NCI-H526 (cell line): ENCODE measurements around the gene UBXN11.
"Not testable (repeated sequence)": the region's sequence is repeated elsewhere in the genome, so short reads cannot be mapped to it uniquely, and the experiment has no call there.

Experiments used
- DNase-seq, 2 experiments: peaks; one replicate each; lab custom pipeline; 2025; lab: John Stamatoyannopoulos, UW

The UBXN11 gene

GRCh38 chr1:26336477-26337205 is 30.2 kb upstream of the UBXN11 start:
- peak; percentile 66 to 90 for DNase-seq

- peak in 1 of 2 experiments; percentile 47 for DNase-seq
These were observed 29.5 kb upstream of the UBXN11 start for GRCh38 chr1:26335774-26336476.

GRCh38 chr1:26333312-26333711 is 26.9 kb upstream of the UBXN11 start:
- not testable (repeated sequence) for DNase-seq

GRCh38 chr1:26330276-26330675 is 23.8 kb upstream of the UBXN11 start:
- DNase-seq: no peak

GRCh38 chr1:26329380-26329779 is 22.9 kb upstream of the UBXN11 start:
- not testable (repeated sequence) for DNase-seq

- no peak for DNase-seq
These were observed 22.2 kb upstream of the UBXN11 start for GRCh38 chr1:26328597-26328996.

GRCh38 chr1:26327956-26328362 is 21.5 kb upstream of the UBXN11 start:
- peak; percentile 52 to 77 for DNase-seq

GRCh38 chr1:26324550-26324949 is 18.1 kb upstream of the UBXN11 start:
- no peak for DNase-seq

GRCh38 chr1:26323382-26323781 is 16.9 kb upstream of the UBXN11 start:
- DNase-seq: no peak

GRCh38 chr1:26322042-26322331 is 15.6 kb upstream of the UBXN11 start:
- DNase-seq: no peak

- DNase-seq: peak; percentile 58 to 85
These were observed 15.0 kb upstream of the UBXN11 start for GRCh38 chr1:26321315-26322041.

GRCh38 chr1:26320896-26321295 is 14.5 kb upstream of the UBXN11 start:
- no peak for DNase-seq

GRCh38 chr1:26318338-26319064 is 12.1 kb upstream of the UBXN11 start:
- no peak for DNase-seq

GRCh38 chr1:26317612-26318337 is 11.3 kb upstream of the UBXN11 start, which contains the start of gene CD52:
TSS of gene CD52 (plus strand) at chr1:26317958. CDS start at chr1:26318018, 60 bp downstream.
- DNase-seq: no peak

GRCh38 chr1:26317146-26317545 is 10.7 kb upstream of the UBXN11 start:
- DNase-seq: no peak

GRCh38 chr1:26315874-26316850 is 9.7 kb upstream of the UBXN11 start:
- DNase-seq: no peak

- no peak for DNase-seq
These were observed 8.1 kb upstream of the UBXN11 start for GRCh38 chr1:26314501-26314900.

- not testable (repeated sequence) for DNase-seq
These were observed 1.8 kb upstream of the UBXN11 start for GRCh38 chr1:26307966-26308899.

- DNase-seq: no peak
These were observed 936 bp upstream of the UBXN11 start for GRCh38 chr1:26307363-26307781.
